Left forelimb (tissue), 1 donor: ENCODE results near the gene COX5A.

Experiments used
- DNase-seq: peaks from one replicate; pipeline ENCODE4 v3.0.0-alpha.2; 2018; ENCODE audit warnings: low spot score

Gene COX5A

DNA sequence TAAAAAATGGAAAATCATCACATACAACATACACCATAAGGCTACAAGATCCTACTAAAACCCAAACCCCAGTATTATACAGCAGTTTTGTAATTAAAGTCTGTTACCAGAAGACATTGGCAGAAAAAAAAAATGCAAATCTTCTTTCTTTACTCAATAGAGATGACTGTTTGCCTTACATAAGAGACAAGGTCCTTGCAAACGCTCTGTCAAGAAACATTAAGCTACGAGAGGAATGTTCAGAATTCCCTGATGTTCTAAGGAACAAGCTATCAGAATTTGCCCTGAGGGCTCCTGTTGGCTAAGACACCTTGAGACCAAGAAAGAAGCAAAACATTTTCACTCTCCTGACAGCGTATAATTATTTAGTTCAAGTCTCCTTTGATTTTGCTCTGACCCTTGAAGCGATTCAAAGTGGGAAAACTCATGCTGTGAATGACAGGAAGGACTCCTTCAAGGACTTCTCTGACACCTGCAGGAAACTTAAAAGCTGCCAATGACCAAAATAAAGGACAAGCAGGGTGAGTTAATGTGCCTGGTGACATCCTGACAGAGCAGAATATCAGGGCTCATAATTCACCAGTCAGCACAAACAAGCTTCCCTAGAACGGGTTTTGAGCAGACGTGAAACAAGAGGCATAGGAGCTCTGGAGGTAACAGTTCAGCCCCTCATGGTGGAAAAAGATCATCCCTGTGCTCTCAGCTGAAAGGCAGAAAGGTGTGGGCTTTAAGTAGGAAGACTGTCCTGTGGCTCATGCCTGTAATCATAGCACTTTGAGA, 67.2 kb downstream of the COX5A start:
- no peak for DNase-seq
